ENCODE results near the gene LHPP.

GRCh38 chr10:124632566-124632965, 170.9 kb downstream of the LHPP start:
- TF ChIP-seq, protein P1, sequence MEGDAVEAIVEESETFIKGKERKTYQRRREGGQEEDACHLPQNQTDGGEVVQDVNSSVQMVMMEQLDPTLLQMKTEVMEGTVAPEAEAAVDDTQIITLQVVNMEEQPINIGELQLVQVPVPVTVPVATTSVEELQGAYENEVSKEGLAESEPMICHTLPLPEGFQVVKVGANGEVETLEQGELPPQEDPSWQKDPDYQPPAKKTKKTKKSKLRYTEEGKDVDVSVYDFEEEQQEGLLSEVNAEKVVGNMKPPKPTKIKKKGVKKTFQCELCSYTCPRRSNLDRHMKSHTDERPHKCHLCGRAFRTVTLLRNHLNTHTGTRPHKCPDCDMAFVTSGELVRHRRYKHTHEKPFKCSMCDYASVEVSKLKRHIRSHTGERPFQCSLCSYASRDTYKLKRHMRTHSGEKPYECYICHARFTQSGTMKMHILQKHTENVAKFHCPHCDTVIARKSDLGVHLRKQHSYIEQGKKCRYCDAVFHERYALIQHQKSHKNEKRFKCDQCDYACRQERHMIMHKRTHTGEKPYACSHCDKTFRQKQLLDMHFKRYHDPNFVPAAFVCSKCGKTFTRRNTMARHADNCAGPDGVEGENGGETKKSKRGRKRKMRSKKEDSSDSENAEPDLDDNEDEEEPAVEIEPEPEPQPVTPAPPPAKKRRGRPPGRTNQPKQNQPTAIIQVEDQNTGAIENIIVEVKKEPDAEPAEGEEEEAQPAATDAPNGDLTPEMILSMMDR (conservative IDR thresholded peaks at IDR 0.05; ENCODE audit: low read depth in 2 of 2), result no peak
- TF ChIP-seq EZH2 (IDR thresholded peaks at IDR 0.05; ENCODE audit: low read depth, unreplicated experiment) (no peak), POLR2AphosphoS5 (IDR thresholded peaks at IDR 0.05; ENCODE audit: low read depth) (no peak), ZNF114 (CRISPR knock-in tag; IDR thresholded peaks at IDR 0.05) (no peak), ZNF331 (CRISPR knock-in tag; IDR thresholded peaks at IDR 0.05; ENCODE audit: low read depth) (no peak), CREB1 (CRISPR knock-in tag; IDR thresholded peaks at IDR 0.05; ENCODE audit: low read depth) (no peak), EZH2phosphoT487 (IDR thresholded peaks at IDR 0.05; ENCODE audit: unreplicated experiment) (no peak), STAT1 (IDR thresholded peaks at IDR 0.05; ENCODE audit: unreplicated experiment) (no peak), NANOG (IDR thresholded peaks at IDR 0.05; ENCODE audit: borderline replicate concordance) (no peak), JUNB (IDR thresholded peaks at IDR 0.05; ENCODE audit: unreplicated experiment) (no peak)
- TF ChIP-seq, protein P2, sequence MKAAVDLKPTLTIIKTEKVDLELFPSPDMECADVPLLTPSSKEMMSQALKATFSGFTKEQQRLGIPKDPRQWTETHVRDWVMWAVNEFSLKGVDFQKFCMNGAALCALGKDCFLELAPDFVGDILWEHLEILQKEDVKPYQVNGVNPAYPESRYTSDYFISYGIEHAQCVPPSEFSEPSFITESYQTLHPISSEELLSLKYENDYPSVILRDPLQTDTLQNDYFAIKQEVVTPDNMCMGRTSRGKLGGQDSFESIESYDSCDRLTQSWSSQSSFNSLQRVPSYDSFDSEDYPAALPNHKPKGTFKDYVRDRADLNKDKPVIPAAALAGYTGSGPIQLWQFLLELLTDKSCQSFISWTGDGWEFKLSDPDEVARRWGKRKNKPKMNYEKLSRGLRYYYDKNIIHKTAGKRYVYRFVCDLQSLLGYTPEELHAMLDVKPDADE (IDR thresholded peaks at IDR 0.05), result no peak
- TF ChIP-seq, protein P3, sequence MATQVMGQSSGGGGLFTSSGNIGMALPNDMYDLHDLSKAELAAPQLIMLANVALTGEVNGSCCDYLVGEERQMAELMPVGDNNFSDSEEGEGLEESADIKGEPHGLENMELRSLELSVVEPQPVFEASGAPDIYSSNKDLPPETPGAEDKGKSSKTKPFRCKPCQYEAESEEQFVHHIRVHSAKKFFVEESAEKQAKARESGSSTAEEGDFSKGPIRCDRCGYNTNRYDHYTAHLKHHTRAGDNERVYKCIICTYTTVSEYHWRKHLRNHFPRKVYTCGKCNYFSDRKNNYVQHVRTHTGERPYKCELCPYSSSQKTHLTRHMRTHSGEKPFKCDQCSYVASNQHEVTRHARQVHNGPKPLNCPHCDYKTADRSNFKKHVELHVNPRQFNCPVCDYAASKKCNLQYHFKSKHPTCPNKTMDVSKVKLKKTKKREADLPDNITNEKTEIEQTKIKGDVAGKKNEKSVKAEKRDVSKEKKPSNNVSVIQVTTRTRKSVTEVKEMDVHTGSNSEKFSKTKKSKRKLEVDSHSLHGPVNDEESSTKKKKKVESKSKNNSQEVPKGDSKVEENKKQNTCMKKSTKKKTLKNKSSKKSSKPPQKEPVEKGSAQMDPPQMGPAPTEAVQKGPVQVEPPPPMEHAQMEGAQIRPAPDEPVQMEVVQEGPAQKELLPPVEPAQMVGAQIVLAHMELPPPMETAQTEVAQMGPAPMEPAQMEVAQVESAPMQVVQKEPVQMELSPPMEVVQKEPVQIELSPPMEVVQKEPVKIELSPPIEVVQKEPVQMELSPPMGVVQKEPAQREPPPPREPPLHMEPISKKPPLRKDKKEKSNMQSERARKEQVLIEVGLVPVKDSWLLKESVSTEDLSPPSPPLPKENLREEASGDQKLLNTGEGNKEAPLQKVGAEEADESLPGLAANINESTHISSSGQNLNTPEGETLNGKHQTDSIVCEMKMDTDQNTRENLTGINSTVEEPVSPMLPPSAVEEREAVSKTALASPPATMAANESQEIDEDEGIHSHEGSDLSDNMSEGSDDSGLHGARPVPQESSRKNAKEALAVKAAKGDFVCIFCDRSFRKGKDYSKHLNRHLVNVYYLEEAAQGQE (IDR thresholded peaks at IDR 0.05; ENCODE audit: unreplicated experiment), result no peak

Data from GM23338 (cell line).